HG02885 (cell line): ENCODE results near the gene RO60.

Source experiments
- ATAC-seq: cut with Tn5 transposase; IDR thresholded peaks from one replicate; pipeline ENCODE4 v1.9.1; 2021; ENCODE audit warnings: mild to moderate bottlenecking; ENCODE audit not compliant: unreplicated experiment, poor library complexity

RO60 gene

DNA sequence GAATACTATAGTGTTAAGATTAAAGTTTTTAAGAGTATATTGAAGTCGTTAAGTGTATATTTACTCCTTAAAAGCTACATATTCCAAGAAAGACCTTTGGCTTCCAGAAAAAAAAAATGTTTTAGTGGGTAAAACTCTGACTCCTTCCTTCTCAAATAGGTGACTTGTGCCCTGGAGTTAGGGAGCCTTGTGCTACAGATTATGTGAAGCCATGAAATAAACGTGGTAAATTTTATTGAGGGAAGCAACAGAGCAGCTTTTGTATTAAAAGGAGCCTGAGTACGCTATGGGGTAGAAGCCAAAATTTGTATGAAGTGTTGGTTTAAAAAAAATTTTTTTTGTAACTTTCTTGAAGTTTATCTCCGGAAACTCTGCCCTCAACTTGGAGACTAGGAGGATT is 994 bp downstream of the RO60 start:
- ATAC-seq, result no peak

DNA sequence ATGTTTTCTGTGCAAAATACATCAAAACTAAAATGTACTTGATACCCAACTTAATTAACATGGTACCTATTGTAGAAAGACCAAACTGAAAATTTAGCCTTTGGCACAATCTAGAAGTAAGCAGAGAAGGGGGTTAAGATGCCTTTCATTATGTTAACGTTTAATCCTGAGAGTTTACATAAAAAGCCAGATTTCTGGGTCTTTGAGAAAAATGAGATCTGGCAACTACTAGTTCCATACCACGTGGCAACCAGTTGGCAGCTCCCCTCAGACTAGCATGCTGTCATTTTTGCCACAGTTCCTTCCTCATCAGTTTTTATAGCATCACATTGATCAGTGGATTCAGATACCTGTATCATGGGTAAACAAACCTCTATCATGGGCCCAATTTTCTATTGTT is 1.5 kb downstream of the RO60 start:
- no peak for ATAC-seq

DNA sequence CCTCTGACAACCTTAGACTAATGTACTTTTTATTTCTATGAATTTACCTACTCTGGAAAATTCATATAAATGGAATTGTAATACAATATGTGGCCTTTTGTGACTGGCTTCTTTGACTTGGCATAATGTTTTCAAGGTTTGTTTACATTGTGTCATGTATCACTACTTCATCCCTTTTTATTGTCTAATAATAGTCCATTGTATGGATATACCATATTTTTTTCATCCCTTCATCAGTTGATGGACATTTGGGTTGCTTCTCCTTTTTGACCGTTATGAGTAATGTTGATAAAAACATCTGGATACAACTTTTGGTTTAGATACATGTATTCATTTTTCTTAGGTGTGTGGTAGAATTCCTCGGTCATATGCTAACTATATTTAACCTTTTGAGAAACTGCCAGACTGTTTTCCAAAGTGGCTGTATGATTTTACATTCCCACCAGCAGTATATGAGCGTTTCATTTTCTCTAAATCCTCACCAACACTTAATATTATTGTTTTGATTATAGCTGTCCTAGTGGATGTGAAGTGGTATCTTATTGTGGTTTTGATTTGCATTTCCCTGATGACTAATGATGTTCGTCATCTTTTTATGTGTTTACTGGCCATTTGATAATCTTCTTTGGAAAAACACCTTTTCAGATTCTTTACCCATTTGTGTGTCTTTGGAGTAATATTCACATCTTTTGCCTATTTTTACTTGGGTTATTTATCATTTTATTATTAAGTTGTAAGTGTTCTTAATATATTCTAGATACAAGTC is 3.5 kb downstream of the RO60 start:
- no peak for ATAC-seq

DNA sequence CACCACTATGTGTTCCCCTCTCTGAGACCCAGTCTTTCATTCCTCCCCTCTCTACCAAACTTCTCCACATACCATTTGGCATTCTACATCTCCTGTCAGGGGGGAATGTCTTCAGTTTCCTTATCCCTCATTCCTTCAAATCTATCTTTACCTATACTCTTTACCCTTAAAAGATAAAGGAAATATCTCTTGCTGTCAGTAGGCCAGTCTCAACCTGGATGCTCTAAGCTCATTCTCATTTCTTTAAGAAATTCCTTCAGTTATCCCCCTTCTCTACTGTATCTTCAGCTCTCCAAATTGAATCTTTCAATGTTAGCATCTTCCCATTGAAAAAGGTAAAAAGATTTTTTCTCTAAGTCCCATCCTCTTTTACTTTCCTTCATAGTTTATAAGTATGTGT is 6.5 kb downstream of the RO60 start:
- no peak for ATAC-seq

DNA sequence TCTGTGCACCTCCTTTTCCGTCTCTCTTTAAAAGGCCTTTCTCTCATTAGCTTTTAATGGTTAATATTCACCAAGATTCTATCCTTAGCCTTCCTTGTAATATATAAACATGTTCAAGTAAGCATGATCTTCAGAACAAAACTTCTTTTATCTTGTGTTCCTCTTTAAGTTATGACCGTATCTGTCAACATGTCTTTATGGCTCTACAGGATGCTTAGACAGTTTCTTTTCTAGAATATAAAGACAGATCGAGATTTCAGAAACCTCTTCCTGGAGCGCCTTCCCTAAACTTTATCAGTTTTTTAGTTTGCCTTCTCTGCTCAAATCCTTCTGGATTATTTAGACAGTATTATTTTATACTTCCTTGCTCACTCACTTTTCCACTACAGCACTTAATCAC is 7.2 kb downstream of the RO60 start:
- no peak for ATAC-seq

DNA sequence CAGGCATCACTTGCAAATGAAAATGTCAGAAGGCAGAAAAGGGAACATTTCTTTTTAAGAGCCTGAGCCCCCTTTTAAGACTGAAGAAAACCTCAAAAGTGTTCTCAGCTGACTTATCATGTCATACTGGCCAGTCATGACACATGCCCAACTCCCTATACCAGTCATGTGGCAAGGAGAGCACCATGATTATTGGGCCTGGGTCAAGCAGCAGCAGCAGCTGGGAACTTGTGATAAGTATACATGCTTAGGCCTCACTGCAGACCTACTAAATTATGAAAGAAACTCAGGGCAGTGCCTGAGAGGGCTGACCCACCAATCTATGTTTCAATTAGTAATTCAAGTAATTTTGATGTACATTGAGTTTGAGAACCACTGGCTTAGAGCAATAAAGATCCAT is 8.6 kb downstream of the RO60 start:
- no peak for ATAC-seq

DNA sequence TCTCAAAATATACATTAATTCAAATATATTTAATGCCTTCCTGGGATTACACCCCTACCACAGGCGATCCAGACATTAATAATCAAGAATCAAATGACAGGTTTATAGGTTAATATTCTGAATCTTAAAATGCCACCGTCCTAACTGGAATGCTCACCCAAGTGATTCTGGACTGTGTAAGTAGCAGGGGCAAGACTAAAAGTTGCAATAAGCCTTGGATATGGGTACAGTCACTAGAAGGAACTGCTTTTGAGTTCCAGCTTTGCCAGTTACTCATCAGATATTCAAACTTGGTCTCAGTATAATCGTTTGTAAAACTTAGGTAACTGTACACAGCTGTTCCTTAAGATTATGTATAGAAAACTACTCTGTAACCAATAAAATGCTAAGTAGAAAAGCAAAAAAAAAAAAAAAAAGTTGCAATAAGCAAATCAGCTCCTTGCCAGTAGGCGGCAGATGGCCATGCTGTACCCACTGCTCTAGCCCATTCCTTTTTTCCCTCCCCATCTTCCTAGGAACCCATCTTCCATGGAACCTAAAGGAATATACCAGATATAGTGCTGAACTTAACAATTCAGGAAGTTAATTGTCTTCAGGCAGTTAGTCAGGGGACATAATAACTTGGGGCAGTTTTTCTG is 10.5 kb downstream of the RO60 start:
- peak; percentile 24 for ATAC-seq

DNA sequence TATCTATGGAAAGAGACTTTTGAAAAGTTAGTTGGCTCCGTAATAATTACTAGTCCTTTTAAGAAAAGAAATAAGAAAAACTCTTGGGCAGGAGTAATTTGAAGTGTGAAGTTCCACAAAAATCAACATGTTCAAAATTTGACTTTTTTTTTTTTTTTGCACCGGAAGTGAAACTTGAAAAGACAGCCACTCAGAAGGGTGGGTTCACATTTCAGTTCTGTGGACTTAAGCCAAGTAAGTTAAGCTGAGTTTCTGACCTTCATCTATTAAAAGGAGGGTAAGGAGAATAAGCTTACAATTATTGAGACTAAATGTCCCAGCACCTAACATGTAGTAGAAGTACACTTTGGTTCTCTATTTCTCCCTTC is 11.0 kb downstream of the RO60 start:
- peak; percentile 37 for ATAC-seq

DNA sequence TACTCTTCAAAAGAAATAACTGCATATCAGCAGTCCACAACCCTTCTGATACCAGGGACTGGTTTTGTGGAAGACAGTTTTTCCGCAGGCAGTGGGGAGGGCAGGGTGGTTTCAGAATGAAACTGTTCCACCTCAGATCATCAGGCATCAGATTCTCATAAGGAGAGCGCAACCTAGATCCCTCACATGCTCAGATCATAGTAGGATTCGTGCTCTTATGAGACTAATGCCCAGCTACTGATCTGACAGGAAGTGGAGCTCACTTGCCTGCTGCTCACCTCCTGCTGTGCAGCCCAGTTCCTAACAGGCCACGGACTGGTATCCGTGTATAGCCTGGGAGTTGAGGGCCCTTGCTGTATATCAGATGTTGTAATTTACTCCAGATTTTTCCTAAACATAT is 11.5 kb downstream of the RO60 start:
- ATAC-seq, result peak; percentile 66

DNA sequence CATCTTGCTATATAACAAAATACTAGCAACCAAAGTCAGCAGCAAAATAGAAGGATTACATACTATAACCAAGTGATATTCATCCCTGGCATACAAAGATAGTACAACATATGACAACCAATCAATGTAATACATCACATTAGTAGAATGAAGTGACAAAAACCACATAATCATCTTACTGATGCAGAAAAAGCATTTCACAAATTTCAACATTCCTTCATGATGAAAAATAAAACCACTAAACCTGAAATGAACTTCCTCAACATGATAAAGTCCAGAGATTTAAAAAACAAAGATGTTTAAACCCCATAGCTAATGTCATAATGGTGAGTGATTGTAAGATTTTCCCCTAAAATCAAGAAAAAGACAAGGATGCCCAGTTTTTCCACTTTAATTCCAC is 18.6 kb downstream of the RO60 start:
- no peak for ATAC-seq

DNA sequence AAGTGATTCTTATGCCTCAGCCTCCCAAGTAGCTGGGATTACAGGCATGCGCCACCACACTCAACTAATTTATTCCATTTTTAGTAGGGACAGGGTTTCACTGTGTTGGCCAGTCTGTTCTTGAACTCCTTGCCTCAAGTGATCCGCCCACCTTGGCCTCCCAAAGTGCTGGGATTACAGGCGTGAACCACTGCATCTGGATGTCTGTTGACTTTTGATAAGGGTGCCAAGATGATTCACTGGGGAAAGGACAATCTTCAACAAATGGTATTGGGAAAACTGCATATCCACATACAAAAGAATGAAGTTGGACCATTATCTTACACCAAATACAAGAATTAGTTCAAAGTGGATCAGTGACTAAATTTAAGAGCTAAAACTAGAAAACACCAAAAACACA is 19.8 kb downstream of the RO60 start:
- ATAC-seq, result no peak

DNA sequence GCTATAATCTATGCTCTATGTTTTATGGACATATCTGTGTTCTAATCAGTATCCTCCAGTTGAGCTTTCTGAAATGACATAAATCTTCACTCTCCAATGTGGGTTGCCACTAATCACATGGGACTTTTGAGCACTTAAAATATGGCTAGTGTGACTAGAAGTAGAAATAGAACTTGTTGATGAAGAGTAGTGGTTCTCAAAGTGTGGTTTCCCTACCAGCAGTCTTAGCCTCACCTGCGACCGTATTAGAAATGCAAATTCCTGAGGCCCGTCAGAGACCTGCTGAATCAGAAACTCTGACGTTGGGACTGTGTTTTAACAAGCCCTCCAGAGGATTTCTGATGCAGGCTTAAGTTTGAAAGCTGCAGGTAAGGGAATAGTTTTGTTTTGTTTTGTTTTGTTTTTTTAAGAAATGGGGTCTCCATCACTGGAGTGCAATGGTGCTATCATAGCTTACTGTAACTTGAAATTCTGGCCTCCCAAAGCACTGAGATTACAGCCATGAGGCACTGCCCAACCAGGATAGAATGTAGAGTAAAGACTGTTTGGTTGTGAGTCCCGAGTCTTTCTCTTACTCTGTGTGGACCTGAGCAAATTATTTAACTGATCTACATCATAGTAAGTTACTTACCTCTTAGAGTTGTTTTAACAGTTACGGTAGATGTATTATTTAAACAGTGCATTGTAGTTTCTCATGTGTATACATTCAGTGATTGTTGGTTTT is 24.1 kb downstream of the RO60 start:
- ATAC-seq, result peak; percentile 99

DNA sequence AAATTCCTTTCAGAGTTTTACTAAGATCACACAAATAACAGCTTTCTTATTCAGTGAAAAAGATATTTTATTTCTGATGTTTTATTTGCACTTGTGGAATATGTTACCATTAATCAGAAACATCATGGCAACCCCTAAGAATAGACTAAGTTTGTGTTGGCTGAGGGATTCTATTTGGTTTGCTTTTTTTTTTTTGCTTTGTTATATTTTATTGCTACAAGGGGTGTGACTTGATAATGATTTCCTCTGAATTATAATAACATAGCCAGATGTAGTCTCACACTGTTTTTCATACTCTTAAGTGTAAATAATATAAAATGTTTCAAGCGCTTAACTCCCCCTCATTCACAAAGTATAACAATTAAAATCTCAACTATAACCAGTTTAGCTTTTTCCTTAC is 25.9 kb downstream of the RO60 start:
- ATAC-seq, result no peak

DNA sequence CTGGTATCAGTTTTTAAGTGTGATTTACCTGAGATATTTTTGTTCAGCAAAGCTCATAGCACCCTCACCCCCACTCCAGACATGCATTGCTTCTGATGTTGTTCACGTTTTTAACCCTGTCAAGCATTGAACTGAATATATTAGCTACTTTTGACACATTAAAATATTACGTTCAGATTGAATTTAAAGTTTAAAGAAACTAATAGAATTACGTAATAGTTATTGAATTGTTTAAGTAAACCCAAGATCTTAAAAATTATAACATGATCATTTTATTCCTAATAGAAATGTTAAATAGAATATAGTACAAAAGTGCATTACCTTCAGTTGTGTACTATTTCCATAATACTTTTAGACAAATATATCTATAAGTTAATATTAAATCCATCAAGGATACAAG is 26.9 kb downstream of the RO60 start:
- no peak for ATAC-seq

DNA sequence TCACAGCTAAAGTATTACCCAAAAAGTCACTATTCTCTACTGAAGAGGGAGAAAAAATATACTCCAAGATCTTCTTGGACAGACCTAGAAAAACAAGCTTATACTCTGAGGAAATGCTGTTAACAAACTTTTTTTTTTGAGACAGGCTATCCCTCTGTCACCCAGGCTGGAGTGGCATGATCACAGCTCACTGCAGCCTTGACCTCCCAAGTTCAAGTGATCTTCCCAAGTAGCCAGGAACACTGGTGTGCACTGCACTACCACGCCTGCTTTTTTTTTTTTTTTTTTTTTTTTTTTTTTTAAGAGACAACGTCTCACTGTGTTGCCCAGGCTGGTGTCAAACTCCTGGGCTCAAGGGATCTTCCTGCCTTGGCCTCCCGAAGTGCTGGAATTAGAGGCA is 28.5 kb downstream of the RO60 start:
- ATAC-seq, result no peak

DNA sequence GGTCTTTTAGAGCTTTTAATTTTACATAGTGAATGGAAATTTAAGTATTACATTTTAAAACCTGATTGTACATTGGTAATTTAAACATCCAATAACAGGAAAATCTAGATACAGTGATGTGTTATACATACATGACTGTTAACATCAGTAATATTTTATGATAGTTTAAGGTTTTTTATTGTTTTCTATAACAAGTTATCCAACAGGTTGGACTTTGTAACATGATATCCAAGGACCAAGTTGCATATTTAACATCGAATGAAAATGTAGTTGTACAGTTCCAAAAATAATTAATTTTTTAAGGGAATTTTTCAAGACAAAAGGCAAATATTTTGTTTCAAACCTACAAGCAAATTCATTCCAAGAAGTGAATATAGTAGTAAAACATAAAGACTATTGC is 31.5 kb downstream of the RO60 start:
- ATAC-seq, result no peak

DNA sequence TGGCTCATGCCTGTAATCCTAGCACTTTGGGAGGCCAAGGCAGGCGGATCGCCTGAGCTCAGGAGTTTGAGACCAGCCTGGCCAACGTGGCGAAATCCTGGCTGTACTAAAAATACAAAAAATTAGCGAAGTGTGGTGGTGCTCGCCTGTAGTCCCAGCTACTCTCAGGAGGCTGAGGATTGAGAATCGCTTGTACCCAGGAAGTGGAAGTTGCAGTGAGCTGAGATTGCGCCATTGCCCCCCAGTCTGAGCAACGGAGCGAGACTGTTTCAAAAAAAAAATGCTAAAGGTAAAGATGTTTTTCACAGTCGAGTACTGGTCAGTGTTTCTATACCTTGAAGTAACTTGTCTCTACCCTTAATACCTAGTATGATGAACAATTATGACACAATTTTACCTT is 34.7 kb downstream of the RO60 start:
- no peak for ATAC-seq

DNA sequence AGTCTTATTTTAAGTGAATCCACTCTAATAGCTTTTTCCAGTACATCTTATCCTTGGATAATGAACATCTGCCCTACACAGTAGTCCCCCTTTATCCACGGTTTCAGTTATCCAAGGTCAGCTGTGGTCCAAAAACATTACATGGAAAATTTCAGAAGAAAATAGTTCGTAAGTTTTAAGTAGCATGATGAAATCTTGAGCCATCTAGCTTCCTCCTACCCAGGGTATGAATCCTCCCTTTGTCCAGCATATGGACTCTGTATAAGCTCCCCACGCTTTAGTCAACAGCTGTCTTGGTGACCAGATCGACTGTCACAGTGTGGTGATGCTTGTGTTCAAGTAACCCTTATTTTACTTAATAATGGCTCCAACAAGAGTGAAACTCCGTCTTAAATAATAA is 43.2 kb downstream of the RO60 start:
- no peak for ATAC-seq

DNA sequence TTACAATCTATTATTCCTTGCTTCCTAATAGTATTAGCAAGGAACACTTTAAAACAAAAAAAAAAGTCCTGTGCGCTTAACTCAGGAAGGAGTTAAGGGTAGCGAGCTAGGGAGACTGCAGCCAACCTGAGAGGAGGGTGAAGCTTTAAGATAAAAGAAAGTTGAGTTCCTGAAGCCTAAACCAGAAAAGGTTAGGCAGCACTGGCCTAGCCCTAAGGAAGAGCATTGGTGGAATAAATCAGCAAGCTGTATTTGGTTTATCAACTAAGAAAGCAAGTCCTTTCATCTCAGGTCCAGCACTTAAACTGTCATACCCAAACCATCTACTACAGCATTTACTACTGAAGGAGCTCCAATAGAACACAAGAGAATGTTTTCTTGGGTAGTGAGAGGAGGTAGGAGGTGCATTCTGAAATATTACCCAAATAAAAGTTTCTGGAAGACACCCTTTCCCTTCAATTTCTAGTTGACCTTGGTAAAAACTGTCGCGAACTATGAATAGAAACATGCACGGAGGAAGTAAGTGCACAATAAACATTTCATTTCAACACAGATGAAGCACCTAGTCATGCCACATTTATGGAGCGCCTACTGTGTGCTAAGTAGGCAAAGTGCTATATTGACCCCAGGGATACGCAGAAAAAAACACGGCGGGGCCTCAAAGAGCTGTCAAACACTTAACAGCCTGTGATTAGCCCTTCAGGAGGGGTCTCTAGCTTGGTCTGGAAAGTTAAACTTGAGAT is 44.5 kb downstream of the RO60 start:
- ATAC-seq, result no peak

DNA sequence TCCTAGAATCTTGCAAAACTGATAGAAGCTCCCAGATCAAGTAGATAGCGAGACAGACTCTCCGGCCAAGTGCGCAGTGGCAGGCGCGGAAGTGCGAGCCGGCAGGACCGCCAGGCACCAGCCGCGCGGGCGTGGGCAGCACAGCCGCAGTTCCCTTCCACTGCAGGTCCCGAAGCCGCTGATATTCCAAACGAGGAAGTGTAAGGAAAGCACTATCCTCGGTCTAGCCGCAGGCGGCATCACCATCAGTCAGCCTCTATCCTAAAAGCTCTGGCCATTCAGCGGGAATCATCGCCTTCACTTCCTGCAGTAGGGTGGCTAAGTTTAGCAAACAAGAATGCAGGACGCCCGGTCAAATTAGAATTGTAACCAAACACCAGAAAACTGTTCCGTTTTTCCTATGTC is 45.1 kb downstream of the RO60 start:
- peak; percentile 51 for ATAC-seq
